ENCODE measurements around the gene AFF3.

The AFF3 gene

GRCh38 chr2:99651930-99652670, 490.3 kb downstream of the AFF3 start:
- DNase-seq = no peak

- no peak for DNase-seq
These were observed 493.2 kb downstream of the AFF3 start for GRCh38 chr2:99648906-99649789.

DNA sequence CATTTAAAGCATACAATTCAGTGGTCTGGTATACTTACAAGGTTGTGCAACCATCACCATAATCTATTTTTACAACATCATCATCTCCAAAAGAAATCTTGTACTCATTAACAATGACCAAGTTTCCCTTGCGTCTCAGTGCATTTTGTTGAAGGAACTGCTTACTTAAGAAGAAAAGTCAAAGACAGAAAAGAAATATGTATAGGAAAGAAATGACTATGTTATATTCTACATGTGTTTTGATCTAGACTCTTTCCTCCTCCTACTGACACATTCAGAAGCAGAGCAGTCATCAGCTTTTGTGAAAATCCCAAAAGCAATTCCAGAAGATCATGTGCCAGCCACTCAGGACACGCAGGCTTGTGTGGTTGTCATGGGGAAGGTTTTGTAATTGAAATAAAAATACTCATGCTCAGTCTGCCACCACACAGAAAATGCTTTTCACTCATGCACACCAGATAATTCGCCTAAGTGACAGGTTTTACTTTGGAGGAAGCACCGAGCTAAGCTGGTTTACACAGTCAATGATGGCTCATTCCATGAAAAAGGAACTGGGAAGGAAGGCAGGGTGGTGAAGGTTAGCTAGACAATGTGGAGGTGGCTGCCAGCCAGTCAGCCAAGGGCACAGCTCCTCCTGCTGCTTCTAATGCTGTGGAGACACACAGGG, 494.1 kb downstream of the AFF3 start:
- no peak for DNase-seq

- no peak for DNase-seq
These were observed 496.4 kb downstream of the AFF3 start for GRCh38 chr2:99645960-99646359.

DNA sequence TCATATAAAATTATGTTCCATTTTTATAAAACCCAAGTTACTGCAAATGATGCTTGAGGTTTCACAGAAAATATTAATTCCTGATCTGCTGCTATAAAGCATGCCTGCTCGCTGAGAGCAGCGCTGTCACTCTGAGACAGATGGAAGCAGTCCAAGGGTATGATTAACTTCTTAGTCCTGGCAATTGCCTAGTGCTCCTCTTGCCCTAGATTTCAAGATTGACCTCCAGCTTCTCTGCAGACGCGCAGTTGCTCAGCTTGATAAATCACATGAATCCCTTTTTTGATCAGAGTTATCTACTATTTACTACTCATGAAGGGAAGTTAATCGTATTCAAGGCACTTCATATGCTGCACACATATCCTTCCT, 498.0 kb downstream of the AFF3 start:
- DNase-seq = no peak

GRCh38 chr2:99643787-99644418, 498.5 kb downstream of the AFF3 start:
- no peak for DNase-seq

DNA sequence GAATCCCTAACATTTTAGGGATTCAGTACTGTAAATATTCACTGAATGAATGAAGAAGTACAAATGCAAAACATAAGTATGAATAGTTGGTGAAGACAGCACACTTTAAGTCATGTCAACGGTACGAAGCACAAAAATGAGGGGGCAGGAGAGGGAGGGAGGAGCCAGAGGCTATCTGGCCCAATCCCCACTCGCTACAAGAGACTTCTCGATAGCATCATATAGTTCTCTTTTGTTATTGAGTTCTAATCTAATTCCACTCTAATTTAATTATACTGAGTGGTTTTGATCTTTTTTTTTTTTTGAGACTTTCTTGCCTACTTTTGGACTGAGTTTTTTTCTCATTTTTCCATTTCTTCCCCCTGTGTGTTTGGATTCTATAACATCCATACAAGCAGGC, 500.4 kb downstream of the AFF3 start:
- no peak for DNase-seq

GRCh38 chr2:99640635-99641151, 501.7 kb downstream of the AFF3 start:
- DNase-seq = no peak

GRCh38 chr2:99638791-99639190, 503.6 kb downstream of the AFF3 start:
- no peak for DNase-seq

DNA sequence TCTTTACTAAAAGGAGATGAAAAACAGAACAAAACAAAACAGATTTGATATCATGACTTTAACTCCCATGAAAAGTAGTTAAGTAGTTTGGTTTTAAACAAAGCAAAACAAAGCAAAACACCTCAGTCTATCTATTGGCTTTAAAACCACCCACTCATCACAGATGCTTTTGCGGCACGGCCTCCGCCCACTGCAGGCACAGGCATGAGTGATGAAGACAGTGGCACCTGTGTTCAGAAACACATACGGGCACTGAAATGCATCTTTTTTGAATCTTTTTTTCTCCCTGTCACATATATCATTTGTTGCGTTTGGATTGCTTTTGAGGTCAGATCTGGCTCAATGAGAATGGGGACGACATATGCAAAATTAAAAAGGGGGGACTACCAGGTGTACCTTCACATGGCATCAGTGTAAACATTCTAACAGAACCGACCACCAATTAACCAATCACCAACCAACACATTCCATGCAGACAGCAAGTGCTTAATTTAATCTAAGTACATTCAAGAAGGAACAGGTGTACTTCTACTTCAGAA, 505.2 kb downstream of the AFF3 start:
- no peak for DNase-seq

DNA sequence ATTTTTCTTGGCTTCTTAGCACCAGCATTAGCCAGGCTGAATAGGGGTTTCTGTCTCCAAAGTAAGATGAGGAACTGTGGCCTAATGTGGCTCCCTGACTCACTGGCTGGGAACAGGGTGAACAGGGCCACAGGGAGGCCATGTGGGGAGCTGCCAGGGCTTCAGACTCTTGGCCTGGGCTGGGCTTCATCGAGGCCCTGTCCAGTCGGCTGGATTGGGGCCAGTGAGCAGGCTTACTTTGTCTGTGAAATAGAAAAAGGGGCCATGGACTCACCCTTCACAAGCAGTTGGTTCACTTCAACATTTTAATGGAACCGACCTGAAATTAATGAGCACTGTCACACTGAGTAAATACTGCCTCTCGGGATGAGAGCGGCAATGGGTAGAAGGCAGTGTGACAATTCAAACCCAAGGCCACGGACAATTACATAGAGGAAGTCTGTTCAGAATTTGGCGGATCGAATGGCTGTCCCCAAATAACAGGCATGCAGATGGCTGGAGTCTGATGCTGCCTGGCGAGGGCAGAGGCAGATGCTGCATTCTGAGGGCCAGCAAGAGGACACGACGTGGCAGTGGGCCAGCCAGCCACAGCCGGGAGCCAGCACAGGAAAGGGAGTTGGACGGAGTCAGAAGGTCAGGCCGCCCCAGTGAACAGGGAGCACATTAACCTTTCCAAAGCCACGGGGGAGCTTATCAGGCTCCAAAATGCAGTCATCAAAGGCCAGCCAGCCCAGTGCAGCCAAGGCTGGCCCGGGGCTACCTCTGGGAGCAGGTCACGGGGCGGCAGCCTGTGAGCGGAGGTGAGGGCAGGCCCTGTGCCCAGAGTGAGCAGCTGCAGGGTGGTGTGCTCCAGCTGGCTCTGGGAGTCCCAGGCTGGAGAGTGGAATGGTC, 506.0 kb downstream of the AFF3 start:
- DNase-seq = no peak

- DNase-seq = no peak
These were observed 506.7 kb downstream of the AFF3 start for GRCh38 chr2:99635710-99636109.

GRCh38 chr2:99634234-99634633, 508.2 kb downstream of the AFF3 start:
- no peak for DNase-seq

DNA sequence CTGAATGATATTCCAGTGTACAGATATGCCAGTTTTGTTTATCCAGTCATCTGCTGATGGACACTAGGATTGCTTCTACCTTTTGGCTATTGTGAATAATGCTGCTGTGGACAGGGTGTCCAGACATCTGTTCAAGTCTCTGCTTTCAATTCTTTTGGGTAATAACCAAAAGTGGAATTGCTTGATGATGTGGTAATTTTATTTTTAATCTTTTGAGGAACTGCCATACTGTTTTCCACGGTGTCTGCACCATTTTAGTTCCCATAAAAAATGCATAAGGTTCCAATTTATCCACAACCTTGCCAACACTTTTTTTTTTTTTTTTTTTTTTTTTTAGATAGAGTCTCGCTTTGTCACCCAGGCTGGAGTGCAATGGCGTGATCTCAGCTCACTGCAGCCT, 510.7 kb downstream of the AFF3 start:
- DNase-seq = no peak

GRCh38 chr2:99629320-99629719, 513.1 kb downstream of the AFF3 start:
- DNase-seq = no peak

GRCh38 chr2:99626158-99626557, 516.2 kb downstream of the AFF3 start:
- no peak for DNase-seq

DNA sequence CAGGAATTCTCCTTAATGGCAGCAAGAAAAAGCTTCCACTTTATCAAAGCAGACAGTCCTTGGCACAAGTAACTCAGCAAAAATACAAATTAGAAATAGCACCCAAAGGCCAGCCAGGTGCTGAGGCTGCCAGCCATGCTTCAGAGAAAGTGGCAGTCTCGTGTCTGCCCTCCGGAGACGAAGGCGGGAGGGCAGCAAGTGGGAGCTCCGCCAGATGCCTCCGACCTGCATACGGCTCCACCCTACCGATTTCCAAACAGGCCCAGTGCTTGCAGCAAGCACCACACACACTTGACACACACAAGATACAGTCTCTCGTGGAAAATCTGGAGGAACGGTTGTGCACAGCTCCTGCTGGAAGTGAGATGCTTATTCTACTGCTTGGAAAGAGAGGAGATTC, 517.7 kb downstream of the AFF3 start:
- DNase-seq = no peak

- no peak for DNase-seq
These were observed 518.8 kb downstream of the AFF3 start for GRCh38 chr2:99623613-99624012.

- no peak for DNase-seq
These were observed 519.4 kb downstream of the AFF3 start for GRCh38 chr2:99623035-99623434.

GRCh38 chr2:99622534-99622933, 519.9 kb downstream of the AFF3 start:
- no peak for DNase-seq

DNA sequence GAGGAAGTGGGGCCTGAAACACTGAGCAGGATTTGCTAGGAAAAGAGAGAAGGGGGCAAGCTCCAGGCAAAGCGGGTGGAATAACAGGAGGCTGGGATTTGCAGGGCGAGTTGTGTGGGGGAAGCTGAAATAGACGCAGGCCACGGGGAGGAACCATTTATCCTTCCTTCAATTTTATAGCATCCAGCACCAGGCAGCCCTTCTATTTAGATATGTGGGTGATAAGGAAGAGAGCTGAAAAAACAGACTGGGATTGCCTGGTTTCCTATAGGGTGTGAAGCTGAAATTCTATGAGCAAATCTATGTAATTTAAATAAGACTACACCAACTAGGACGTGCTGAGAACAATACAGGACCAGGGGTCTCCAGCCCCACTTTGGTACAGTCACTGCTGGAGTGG, 520.6 kb downstream of the AFF3 start:
- DNase-seq = no peak

DNA sequence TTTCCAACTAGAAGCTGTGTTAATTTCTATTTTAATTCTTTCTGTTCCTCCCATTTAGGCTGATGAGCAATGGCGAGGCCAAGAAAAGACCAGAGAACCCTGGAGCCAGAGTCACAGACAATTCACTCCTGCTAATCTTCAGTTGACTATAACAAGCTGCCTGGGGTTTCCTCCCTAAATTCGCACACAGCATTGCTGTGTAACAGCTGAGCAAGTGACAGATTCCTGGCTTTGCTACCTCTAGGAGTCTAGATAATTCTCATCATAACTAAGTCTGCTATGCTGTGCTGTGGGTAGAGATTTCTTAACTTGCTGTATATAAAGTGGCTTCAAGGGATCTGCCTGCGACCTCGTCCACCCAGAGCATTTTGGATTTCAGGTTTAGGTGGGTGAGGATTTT, 521.3 kb downstream of the AFF3 start:
- DNase-seq = no peak

Measured in NK-92 treated with Interleukin-12 subunit alpha and Interleukin-12 subunit beta, amount 100 ng/mL, for 24 hours (cell line).